Endothelial cell of umbilical vein (primary cell): ENCODE data around the gene CTIF. TPM values are rescaled to one million over a fixed set of nuclear protein-coding genes. Genes with fewer than 3 reads are reported as not detected.

Experiments
- BruUV-seq: library from RNA; stranded (reverse); fragments of 400-500 nt; replicated peaks from 2 replicates; lab custom pipeline; 2021; lab: Mats Ljungman, UMichigan
- CTCF ChIA-PET: fragments of 300-600, 350-600 bp; sonication (Branson Sonifier 250); formaldehyde crosslinking; loops from one replicate; lab custom pipeline; 2021; ENCODE audit warnings: antibody characterized with exemption, inconsistent platforms; lab: Charles Lee
- POLR2A ChIA-PET: fragments of 300-600, 350-600 bp; sonication (Branson Sonifier 250); formaldehyde crosslinking; loops from one replicate; lab custom pipeline; 2021; ENCODE audit warnings: antibody characterized with exemption, inconsistent platforms; lab: Charles Lee
- DNase-seq: peaks from one replicate; pipeline ENCODE4 v3.0.0-alpha.2; 2011; ENCODE audit warnings: low read depth, low spot score
- FAIRE-seq: peaks from 2 replicates; lab custom pipeline; 2011; peaks lifted over from hg19 to GRCh38; lab: Jason Lieb, UNC
- H2AFZ ChIP-seq: 2 replicates; pipeline ENCODE4 v1.6.0; 2012; ENCODE audit warnings: low read depth, low read length, control low read depth, inconsistent platforms
- H3K27ac ChIP-seq: 2 replicates; pipeline ENCODE4 v1.5.1; 2011; ENCODE audit warnings: low read depth, mild to moderate bottlenecking, control low read depth, low read length, moderate library complexity; ENCODE audit not compliant: insufficient read depth
- H3K27me3 ChIP-seq, 2 experiments: 2 replicates each; pipeline versions ENCODE4 v1.6.0 to v1.6.1; 2011; ENCODE audit warnings: low read length in 2 of 2, mixed read lengths in 1 of 2; ENCODE audit not compliant: control insufficient read depth in 2 of 2, insufficient read depth in 2 of 2
- H3K36me3 ChIP-seq, 2 experiments: 2 replicates in 1 of 2; 3 replicates in 1 of 2; pipeline ENCODE4 v1.5.1; 2011; ENCODE audit warnings: low read length in 2 of 2, mild to moderate bottlenecking in 1 of 2, moderate library complexity in 1 of 2; ENCODE audit not compliant: control insufficient read depth in 2 of 2, insufficient read depth in 2 of 2; ENCODE audit errors: extremely low read depth in 1 of 2
- H3K4me1 ChIP-seq: 3 replicates; pipeline ENCODE4 v1.5.1; 2011; ENCODE audit warnings: mild to moderate bottlenecking, low read length; ENCODE audit not compliant: control insufficient read depth, insufficient read depth; ENCODE audit errors: extremely low read depth
- H3K4me2 ChIP-seq: 2 replicates; pipeline ENCODE4 v1.6.1; 2011; ENCODE audit warnings: low read length, control low read depth, mixed read lengths; ENCODE audit not compliant: insufficient read depth
- H3K4me3 ChIP-seq, 3 experiments: fragments of 200-600 bp in 1 of 3; sonication (generic), shearing (Covaris generic) in 1 of 3; replicated peaks in 1 of 3; 2 replicates each; pipeline ENCODE4 v1.5.1; 2011 to 2016; ENCODE audit warnings: control low read depth in 3 of 3, low read length in 3 of 3, mild to moderate bottlenecking in 2 of 3, inconsistent platforms in 1 of 3, low read depth in 1 of 3, moderate library complexity in 1 of 3; ENCODE audit not compliant: insufficient read depth in 1 of 3
- H3K79me2 ChIP-seq: 2 replicates; pipeline ENCODE4 v1.6.0; 2012; ENCODE audit warnings: low read length, inconsistent platforms; ENCODE audit not compliant: control insufficient read depth, insufficient read depth
- H3K9ac ChIP-seq: replicated peaks from 2 replicates; pipeline ENCODE3; 2011; ENCODE audit warnings: low read length, control low read depth; ENCODE audit not compliant: insufficient read depth; ENCODE audit errors: extremely low read depth
- H3K9me1 ChIP-seq: replicated peaks from 3 replicates; pipeline ENCODE4 v1.6.0; 2011; ENCODE audit warnings: mild to moderate bottlenecking, low read length; ENCODE audit not compliant: control insufficient read depth, insufficient read depth; ENCODE audit errors: extremely low read depth
- H3K9me3 ChIP-seq: replicated peaks from 2 replicates; pipeline ENCODE4 v1.5.1; 2012; ENCODE audit warnings: low read length, inconsistent platforms; ENCODE audit not compliant: control insufficient read depth, insufficient read depth
- H4K20me1 ChIP-seq: replicated peaks from 2 replicates; pipeline ENCODE3; 2011; ENCODE audit warnings: mild to moderate bottlenecking, low read length; ENCODE audit not compliant: control insufficient read depth, insufficient read depth; ENCODE audit errors: extremely low read depth
- CTCF ChIP-seq, 2 donors: IDR thresholded peaks; 1 replicate in 1 of 2; 2 replicates in 1 of 2; pipeline ENCODE4 v1.5.1; 2011; ENCODE audit warnings: low read length in 2 of 2, mild to moderate bottlenecking in 2 of 2, moderate library complexity in 2 of 2, control low read depth in 1 of 2, inconsistent platforms in 1 of 2, low read depth in 1 of 2; ENCODE audit not compliant: insufficient read depth in 1 of 2; ENCODE audit errors: extremely low read depth in 1 of 2
- EZH2 ChIP-seq: IDR thresholded peaks from 2 replicates; pipeline ENCODE4 v1.6.1; 2012; ENCODE audit warnings: borderline replicate concordance, low read depth, mild to moderate bottlenecking, moderate library complexity, low read length, inconsistent platforms; ENCODE audit not compliant: severe bottlenecking
- FOS ChIP-seq: IDR thresholded peaks from 2 replicates; pipeline ENCODE4 v1.6.1; 2011; ENCODE audit warnings: mild to moderate bottlenecking, low read length, moderate library complexity, borderline replicate concordance; ENCODE audit not compliant: insufficient read depth
- GATA2 ChIP-seq: IDR thresholded peaks from 2 replicates; pipeline ENCODE4 v1.7.0; 2011; ENCODE audit warnings: low read depth, mild to moderate bottlenecking, moderate library complexity, mixed read lengths, low read length; ENCODE audit not compliant: insufficient read length, insufficient read depth
- JUN ChIP-seq: IDR thresholded peaks from 2 replicates; pipeline ENCODE4 v1.6.1; 2011; ENCODE audit warnings: borderline replicate concordance, low read depth; ENCODE audit not compliant: insufficient read length, insufficient read depth
- MAX ChIP-seq: IDR thresholded peaks from 2 replicates; pipeline ENCODE4 v1.6.1; 2011; ENCODE audit not compliant: insufficient read depth, insufficient read length
- MYC ChIP-seq: IDR thresholded peaks from one replicate; pipeline ENCODE4 v1.6.1; 2011; ENCODE audit warnings: mild to moderate bottlenecking, low read depth, low read length
- POLR2A ChIP-seq: IDR thresholded peaks from 2 replicates; pipeline ENCODE4 v1.6.1; 2012; ENCODE audit warnings: low read depth, mild to moderate bottlenecking, control low read depth, low read length
- POLR2AphosphoS5 ChIP-seq: IDR thresholded peaks from 2 replicates; pipeline ENCODE4 v1.6.1; 2012; ENCODE audit warnings: low read depth, mild to moderate bottlenecking, control low read depth, low read length, moderate library complexity; ENCODE audit not compliant: insufficient read depth
- dilution Hi-C: fragments of 300-500 bp; cut with MboI; formaldehyde crosslinking; loops from one replicate; pipeline ENCODE4 v1.15.0; 2019; ENCODE audit warnings: low sequenced_read_pairs; ENCODE audit not compliant: extremely low pct_ligation_motif_present
- intact Hi-C: fragments of 100-400 bp; cut with micrococcal nuclease; formaldehyde crosslinking; loops from one replicate; pipeline ENCODE4 v1.10.0; 2022
- polyA plus RNA-seq, 4 experiments: library from polyadenylated mRNA; depleted of rRNA in 3 of 4; stranded (reverse) in 3 of 4; unstranded in 1 of 4; fragments of >200 nt; gene quantifications; 2 replicates each; pipeline versions ENCODE4 v1.2.1 to v1.2.3, GENCODE V29; 2011 to 2012; ENCODE audit warnings: missing spikeins in 1 of 4
- total RNA-seq: library from RNA; stranded (reverse); gene quantifications from 2 replicates; pipeline ENCODE4 v1.2.3, GENCODE V29; 2021

CTIF gene
- total and polyA plus RNA-seq, 2 donors (not counting 3 experiments of a cell fraction or from before 2014, with no cell fraction given), result 20.9 to 57.7 TPM

GRCh38 chr18:48600456-48601090 is 61.7 kb downstream of the CTIF start:
- Histone ChIP-seq H3K9ac (no peak overlapping the region), H3K36me3 (no peaks in the 10 kb centered on the region), H3K79me2 (no peaks in the 10 kb centered on the region), H3K9me3 (no peaks in the 10 kb centered on the region), H2AFZ (no peak overlapping the region), H3K4me1 (no peaks in the 10 kb centered on the region), H3K27ac (no peak overlapping the region), H3K4me2 (no peak overlapping the region), H4K20me1 (no peaks in the 10 kb centered on the region), H3K9me1 (no peaks in the 10 kb centered on the region), H3K27me3 (no peaks in the 10 kb centered on the region), H3K4me3 (no peak overlapping the region)
- ChIA-PET POLR2A (no interaction called here), CTCF (interaction anchor here (1.2 to 1.5 kb wide), 3 partner anchors 13 to 64 kb away, joined by 3 to 5 read pairs (median 3); no protein-coding TSS in a partner anchor)
- BruUV-seq, result no TSS peak
- DNase-seq, result no peak
- intact Hi-C loops (no loop called here), dilution Hi-C loops (no loop called here)
- FAIRE-seq, result no peak
- TF ChIP-seq POLR2AphosphoS5, result no peak
- no peak for TF ChIP-seq JUN
- TF ChIP-seq MAX, result no peak
- no peak for TF ChIP-seq CTCF (IDR thresholded peaks at IDR 0.05; ENCODE audit: extremely low read depth in 1 of 2, insufficient read depth in 1 of 2, low read depth in 1 of 2, low read length in 2 of 2)
- TF ChIP-seq MYC, result no peak
- TF ChIP-seq GATA2, result no peak
- TF ChIP-seq POLR2A, result no peak
- no peak for TF ChIP-seq FOS
- TF ChIP-seq EZH2, result no peak
